Fibroblast of peridontal ligament (primary cell): ENCODE results near the gene RBM46.

Experiments used
- DNase-seq: peaks from one replicate; pipeline ENCODE4 v3.0.0-alpha.2; 2010; ENCODE audit errors: extremely low read depth

The RBM46 gene, protein sequence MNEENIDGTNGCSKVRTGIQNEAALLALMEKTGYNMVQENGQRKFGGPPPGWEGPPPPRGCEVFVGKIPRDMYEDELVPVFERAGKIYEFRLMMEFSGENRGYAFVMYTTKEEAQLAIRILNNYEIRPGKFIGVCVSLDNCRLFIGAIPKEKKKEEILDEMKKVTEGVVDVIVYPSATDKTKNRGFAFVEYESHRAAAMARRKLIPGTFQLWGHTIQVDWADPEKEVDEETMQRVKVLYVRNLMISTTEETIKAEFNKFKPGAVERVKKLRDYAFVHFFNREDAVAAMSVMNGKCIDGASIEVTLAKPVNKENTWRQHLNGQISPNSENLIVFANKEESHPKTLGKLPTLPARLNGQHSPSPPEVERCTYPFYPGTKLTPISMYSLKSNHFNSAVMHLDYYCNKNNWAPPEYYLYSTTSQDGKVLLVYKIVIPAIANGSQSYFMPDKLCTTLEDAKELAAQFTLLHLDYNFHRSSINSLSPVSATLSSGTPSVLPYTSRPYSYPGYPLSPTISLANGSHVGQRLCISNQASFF

DNA sequence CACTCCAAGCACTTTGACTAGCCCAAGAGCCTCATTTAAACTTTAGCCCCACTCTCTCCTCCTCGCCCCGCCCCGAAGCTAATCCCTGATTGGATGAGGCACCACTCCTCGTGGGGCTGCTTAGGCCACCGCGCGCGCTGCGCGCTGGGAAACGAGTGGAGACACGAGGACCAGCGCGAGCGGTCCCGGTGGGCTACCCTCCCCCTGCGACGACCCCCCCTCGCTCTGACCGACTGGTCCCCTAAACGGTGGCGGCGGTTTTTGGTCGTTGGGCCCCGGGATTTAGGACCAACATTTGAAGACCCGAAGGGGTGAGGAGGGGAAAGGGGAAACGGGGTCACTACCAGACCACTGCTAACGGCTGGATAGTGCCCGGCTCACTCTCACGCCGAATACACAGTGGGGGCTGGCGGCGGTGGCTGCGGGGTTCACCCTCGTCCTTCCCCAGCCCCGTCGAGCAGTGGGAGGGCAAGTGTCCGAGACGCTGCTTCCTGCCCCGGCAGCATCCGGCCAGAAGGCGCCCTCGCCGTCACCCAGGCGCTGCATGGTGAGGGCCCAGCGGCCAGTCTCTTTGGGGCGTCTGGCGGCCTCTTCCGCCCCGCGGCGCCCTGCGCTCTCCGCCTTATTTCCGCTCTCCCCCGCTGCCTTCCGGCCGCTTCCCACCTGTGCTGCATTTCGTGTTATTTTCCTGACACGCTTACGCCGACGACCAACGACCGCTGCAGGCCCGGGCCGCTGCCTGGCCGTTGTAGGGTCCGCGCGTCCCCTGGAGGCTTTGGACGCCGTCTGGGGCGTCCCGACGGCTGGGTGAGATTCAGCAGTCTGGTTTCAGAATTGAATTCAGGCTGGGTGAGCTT lies at the start of gene RBM46:
RBM46 (plus strand) TSS at position 147 of the 857 bp plus-strand sequence. CDS start 15,481 bp downstream, outside the sequence.
- no peak for DNase-seq

DNA sequence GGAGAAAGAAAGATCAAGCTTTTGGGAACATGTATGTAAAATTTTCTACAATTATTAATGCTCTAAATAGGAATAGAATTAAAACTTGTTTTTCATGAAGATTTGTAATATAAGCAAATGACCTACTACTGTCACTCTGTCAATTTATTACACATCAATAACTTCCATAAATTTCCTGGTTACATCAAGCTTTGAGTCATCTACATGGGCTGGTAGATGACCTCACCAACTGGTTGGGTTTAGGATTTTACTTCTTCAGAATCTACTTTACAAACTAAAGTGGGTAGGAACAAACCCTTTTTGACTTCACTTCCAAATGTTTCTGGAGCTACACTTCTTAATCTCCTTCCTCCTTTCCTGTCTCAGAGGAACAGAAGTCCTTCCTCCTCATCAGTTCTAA lies 49.3 kb upstream of the RBM46 start:
- DNase-seq, result no peak

DNA sequence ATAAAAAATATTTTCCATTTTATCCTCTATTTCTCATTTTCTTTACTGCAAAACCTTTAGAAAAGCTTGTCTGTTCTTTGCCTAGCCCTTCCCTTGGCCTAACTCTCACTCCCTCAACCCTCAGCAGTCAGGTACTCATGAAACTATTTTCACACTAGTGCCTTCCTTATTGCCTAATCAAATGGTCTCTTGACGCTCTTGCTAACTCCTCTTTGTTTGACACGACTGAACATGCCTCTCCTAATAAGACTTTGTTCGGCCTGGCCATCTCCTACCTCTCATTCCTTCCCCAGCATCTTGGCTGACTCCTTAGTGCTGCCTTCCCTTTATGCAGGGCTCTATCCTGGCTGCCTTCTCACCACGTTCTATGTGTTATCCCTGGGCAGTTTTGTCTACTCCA lies 48.4 kb upstream of the RBM46 start:
- DNase-seq, result no peak

DNA sequence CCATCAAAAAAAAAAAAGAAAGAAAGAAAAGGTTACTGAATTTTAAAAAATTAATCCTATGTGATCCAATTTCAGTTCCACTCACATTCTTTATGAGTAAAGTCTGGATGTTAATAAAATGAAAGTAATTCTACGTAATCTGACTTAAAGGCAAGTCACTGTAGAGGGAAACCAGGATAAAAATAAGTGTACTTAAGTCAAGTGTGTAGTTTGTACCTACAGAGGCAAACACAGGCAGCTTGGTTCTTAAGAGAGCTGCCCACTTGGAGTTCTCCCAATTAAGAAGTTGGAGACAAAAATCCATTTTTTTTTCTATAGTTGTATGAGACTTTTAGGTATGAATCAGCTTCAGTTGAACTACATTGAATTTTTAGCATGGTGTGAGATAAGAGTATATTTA lies 44.3 kb upstream of the RBM46 start:
- no peak for DNase-seq

DNA sequence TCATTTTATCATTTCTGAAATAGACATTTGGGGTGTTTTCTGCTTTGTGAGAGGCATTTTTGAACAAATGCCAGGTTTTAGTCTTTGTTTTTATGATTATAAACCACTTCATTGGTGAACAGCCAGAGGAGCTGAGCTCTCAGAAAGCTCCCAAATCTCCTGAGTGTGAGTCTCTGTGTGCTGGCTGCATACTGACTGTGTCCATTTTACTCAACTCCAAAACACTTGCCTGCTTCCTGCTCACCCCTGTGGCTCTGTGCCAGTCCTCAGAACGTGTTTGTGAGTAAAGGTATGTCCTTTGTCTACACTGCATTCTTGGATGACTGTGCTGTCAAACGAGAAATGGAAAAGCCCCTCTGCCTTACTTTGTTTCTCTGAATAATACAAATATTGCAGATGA lies 42.6 kb upstream of the RBM46 start:
- no peak for DNase-seq

DNA sequence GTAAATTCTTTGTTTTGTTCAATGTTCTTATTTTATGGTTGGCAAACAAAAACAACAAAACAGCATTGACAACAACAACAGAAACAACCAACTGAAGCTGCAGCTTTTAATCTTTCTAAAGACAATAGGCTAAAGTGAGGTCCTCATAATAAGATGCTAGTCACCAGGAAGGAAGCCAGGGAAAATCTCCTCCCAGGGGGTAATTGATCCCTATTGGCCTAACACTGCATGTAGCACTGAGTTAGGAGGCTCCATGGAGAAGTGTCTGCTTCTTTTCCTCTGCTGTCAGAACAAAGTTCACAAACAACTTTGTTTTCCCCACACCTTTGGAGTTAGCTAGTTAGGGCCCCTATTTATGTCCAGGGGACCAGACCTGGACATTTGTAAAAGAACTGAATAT lies 42.0 kb upstream of the RBM46 start:
- DNase-seq, result no peak

DNA sequence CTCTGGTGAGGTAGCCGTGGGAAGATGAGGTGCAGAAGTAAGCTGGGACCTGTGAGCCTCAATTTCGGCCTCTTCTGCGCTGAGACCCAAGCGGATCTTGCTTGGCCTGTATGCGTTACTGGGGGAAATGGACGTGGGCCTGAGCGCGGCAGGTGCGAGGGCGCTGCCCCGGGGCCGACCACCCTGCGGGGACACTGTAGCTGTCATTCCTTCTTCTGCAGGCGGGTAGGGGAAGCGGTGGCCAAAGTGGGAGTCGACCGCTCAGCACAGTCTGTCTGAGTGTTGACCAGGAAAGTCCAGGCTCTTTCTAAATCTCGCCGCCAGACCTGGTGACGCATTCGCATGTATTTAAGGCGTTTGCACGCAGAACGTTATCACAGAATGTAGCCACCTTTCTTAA lies 40.6 kb upstream of the RBM46 start:
- DNase-seq, result no peak

DNA sequence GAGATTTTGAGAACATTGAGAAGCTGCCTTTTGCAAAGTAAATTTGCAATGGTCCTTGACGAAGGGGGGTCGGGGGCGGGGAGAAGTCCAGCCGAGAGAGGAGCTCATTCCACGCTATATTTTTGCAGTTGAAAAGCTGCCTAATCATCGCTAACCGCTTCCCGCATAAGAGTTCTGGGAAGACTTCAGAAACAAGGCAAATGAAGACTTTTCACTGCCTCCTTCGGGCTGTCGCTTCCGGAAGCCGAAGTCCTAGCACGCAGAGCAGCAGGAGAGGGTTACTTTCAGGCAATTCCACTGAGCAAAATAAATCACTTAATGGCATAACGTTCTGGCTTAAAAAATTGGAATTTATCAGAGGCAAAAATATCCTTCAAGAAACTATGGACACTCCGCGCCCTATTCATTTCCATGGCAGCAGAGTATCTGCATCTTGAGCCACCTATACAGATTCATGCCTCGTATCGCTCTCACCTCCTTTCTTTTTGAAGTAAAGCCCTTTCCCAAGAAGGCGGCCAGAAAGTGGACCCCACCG lies 39.9 kb upstream of the RBM46 start:
- DNase-seq, result no peak

DNA sequence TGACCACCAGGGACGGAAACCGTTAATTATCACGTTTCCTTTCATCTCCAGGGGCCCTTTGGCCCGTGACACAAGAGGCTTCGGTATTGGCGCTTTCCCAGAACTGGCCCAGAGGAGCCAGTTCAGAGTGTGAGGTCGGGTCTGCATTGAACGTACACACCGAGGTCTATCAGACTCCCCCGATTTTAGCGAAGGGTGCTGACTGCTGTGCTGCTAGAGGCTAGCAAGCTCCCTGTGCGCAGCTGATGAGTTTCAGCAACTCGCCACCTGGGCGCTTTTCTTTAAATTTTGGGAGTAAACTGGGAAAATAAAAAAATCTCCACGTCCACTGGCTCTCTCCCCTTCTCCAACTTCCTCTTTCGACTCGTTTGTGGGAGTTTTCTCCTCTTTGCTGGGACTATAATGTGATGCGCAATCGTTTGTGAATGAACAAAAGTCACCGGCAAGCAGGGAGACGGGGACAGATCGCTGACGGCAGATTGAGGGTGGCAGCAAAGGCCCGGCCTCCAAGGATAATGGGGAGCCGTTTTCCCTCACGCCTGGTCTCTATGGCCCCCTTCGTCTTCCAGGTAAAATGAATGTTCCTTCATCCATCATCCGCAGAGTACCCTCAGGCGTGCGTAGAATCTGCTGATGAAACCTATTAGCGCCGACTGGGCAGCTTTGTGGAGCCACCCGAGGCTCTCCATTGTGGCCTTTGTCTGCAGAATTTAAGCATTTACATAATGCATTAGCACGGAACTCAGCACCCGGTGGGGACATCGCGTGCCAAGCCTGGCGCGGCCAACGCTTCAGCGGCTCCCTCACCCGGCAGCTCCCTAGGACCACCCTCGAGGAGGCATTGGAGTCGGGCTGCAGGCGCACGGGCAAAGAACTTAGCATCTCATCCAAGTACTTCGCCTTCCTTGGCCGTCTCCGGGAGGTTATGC lies 38.9 kb upstream of the RBM46 start:
- DNase-seq, result peak; percentile 5

DNA sequence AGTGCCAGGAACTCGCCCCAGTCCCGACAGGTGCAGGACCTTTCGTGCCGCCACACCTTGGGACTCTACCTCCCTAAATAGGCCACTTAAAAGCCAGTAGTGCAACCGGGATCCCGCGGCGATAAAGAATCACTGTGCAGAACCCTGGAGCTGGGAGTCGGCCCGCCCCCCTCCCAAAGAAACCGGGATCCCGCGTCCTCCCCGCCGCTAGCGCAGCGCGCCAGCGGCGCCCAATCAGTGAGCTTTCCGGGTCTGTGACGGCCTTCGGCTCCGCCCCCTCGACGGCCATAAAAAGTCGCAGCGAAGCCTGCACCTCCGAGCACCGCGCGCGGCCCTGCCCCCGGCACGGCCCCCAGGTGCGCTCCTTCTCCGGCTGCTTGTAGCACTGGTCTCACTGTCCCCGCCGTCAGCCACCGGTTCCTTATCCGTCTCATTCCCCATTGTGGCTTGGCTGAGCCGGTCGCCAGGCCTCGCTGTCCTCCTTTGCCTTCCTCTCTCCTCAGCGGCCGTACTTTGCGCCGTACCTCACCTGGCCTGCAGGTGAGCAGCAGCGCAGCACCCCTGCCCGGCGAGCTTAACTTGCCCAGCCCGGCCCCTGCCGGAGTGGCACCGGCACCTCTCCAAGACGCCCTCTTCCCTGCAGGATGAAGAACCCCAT lies 37.3 kb upstream of the RBM46 start, which contains the start of gene LRAT:
LRAT (plus strand) TSS at position 318 of the 658 bp plus-strand sequence; CDS start at position 645, 327 bp downstream.
- DNase-seq, result no peak

DNA sequence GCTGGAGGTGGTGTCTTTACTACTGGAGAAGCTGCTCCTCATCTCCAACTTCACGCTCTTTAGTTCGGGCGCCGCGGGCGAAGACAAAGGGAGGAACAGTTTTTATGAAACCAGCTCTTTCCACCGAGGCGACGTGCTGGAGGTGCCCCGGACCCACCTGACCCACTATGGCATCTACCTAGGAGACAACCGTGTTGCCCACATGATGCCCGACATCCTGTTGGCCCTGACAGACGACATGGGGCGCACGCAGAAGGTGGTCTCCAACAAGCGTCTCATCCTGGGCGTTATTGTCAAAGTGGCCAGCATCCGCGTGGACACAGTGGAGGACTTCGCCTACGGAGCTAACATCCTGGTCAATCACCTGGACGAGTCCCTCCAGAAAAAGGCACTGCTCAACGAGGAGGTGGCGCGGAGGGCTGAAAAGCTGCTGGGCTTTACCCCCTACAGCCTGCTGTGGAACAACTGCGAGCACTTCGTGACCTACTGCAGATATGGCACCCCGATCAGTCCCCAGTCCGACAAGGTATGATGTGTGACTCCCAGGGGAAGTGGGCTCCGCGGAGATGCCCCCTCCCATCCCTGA lies 36.6 kb upstream of the RBM46 start:
- no peak for DNase-seq

DNA sequence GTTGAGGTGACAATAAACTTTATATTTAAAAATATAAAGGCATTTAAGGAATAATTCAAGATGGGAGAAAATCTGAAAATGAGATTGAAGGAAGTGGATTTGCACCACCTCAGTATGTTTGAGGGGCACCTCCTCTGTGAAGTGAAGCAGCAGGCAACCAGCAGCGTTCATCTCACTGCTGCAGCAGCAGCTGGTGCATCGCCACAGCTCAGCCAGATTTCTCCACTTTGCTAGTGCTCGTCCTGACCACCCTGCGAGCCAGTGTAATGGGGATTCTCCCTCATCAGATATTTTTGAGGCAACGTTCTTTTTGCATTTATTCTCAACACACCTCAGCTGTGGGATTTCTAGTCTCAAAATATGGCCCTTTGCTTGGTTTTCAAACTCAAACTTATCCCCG lies 23.4 kb upstream of the RBM46 start:
- no peak for DNase-seq

DNA sequence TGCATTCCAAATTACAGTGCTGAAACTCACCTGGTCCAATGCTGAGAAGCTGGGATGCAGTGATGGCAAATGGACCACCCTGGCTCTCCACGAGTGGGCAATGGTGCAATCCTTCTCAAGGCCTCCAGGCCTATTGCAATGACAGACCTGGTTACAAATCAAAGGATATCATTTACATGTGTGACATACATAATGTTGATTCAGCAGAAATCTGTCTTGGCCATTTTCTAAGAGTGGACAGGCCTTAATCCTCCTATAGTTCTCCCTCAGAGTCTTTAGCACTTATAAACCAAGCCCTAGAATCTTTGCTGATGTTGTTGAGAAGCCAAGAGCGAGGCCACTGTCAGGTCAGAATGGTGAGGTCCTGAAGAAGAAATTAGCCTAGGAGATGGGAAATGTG lies 20.2 kb upstream of the RBM46 start:
- DNase-seq, result no peak

DNA sequence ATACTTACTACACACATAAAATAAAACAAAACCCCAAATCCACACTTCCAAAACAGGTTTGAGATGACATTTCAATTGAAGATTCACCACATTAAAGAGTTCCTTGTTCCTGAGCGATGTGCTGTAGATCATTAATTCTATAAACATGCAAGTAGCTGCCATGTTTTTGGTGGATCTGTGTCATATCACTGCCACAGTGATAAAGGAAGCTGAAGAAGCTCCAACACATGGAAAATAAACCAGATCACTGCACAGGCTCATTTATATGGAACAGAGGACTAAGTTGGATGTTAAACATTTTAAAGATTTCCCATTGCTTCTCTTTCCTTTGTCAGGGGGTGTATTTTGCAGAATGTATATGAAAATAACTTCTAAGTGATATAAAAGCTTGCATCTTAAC lies 2.8 kb upstream of the RBM46 start:
- no peak for DNase-seq

DNA sequence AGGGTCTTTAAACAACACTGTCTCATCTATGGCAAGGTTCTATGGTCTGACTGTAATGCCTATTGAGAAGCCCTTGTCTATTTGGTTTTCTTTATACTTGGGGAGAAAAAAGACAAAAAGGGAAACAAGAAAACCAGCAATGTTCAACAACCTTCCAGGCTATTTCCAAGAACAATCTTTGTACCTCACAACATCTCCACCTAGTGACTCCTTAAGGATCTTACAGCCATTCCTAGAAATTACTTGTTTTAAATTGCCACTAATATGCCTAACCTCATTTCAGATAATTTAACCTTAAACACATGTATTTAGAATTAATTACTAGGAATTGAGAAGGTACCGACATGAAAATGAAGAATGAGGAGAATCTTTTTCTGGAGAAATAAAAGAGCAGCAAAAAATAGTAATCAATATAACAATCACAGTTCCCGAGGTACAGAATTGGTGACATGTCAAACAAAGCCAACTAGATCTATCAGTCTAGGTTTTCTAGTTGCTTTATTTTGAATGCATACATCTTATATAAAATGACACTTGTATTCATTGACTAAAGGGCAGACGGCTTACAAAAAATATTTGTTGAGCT lies 1.6 kb upstream of the RBM46 start:
- DNase-seq, result peak; percentile 56

DNA sequence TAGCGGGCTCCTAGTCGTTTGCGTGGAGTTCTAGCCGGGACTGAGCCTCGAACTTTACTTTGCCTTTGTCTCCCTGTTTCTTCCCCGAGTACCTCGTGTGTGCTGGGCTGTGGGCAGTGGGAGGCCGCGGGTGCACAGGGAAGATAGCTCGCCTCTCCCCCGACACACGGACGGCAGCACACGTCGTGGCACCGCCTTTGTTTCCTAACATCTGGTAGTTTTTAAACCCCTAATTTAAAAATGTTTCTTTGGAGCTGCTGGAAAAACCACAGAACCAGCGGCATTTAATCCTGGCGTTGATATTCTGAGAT lies 866 bp downstream of the RBM46 start:
- no peak for DNase-seq

DNA sequence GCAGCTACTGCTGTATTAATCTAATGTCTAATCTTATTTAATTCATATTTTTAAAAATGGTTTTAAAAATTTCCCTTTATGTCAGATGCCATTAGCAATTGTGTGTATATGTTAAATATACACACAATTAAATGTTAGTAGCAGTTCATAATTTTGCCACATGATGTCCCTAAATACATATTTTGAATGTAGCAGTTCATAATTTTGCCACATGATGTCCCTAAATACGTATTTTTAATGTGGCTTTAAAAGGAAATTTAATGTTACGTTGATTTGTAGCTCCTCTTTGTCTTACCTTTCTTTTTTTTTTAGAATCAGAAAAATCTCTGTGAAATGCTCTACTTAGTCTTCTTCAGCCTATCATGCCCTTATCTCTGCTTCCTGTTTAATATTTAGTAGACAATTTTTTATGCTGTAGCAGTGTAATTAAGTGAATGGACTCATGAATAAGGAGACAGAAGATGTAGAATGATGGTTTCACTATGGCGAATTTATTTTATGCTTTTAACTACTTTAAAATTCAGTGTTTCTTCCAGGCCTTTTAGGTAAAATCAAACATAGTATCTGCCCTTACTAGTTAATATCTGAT lies 26.1 kb downstream of the RBM46 start:
- peak; percentile 79 for DNase-seq

DNA sequence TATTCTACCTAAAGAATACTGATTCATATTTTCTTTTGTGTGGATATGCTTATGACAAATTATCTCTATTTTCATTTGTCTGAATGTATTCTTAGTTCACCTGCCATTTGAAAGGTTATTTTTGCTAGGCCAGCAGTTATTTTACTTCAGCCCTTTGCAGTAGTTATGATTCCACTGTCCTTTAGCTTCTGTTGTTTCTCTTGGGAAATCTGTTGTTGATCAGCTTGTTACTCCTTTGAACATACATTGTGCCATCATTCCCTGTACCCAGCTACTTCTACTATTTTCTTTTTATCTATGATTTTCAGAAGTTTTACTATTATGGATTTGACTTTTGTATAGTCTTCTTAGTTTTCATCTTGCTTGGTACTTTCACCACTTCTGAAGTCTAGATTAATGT lies 37.2 kb downstream of the RBM46 start:
- DNase-seq, result no peak

DNA sequence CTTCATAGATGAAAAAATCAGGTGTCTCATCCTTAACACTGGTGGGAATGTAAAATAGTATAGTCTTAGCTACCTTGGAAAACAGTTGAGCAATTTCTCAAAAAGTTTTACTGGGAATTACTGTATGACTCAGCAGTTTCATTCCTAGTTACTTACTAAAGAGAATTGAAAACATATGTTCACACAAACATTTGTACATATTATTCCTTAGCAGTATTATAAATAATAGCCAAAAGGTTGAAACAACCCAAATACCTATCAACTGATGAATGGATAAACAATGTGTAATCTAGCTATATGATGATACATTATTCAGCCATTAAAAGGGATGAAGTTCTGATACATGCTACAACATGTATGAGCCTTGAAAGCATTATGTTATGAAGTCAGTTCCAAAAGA lies 41.7 kb downstream of the RBM46 start:
- DNase-seq, result peak; percentile 90

DNA sequence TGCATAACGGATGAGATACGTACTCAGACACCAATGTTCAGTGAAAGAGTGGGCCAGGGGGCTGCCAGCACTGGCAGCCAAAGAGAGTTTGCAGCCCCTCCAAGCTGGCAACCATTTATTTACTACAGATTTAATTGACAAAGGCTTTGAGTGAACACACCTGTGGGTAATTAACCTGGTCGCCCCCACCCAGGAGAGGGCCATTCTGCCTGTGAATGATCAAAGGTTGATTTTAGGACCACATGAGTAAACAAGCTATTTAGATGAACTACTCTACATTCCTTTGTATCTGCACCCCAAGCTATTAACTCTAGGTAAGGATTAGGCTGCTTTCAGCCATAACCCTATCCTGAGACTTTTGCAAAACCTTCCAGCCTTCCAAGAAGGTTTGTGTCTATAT lies 55.0 kb downstream of the RBM46 start:
- DNase-seq, result no peak
